GM23248 (cell line): ENCODE results near the gene HHIPL1. TPM values are rescaled to one million over a fixed set of nuclear protein-coding genes. Genes with fewer than 3 reads are reported as not detected.

ENCODE experiments used
- DNase-seq: peaks from one replicate; pipeline ENCODE4 v3.0.0-alpha.2; 2015
- H2AFZ ChIP-seq: fragments of 200-600 bp; sonication (generic); 2 replicates; pipeline ENCODE4 v1.6.1; 2016; ENCODE audit warnings: antibody characterized with exemption
- H3F3A ChIP-seq: fragments of 200-600 bp; sonication (generic); 2 replicates; pipeline ENCODE4 v1.6.1; 2016; ENCODE audit warnings: mild to moderate bottlenecking, antibody characterized with exemption, mixed run types; ENCODE audit not compliant: insufficient read depth
- H3K27ac ChIP-seq: fragments of 200-600 bp; sonication (generic); 2 replicates; pipeline ENCODE4 v1.5.1; 2016; ENCODE audit warnings: mild to moderate bottlenecking
- H3K27me3 ChIP-seq: fragments of 200-600 bp; sonication (generic); replicated peaks from 2 replicates; pipeline ENCODE4 v1.6.1; 2016; ENCODE audit warnings: mild to moderate bottlenecking; ENCODE audit not compliant: insufficient read depth
- H3K36me3 ChIP-seq: fragments of 200-600 bp; sonication (generic); 2 replicates; pipeline ENCODE4 v1.6.1; 2016; ENCODE audit warnings: low read depth, mild to moderate bottlenecking
- H3K4me1 ChIP-seq: fragments of 200-600 bp; sonication (generic); 2 replicates; pipeline ENCODE4 v1.6.1; 2016; ENCODE audit warnings: mild to moderate bottlenecking; ENCODE audit not compliant: insufficient read depth
- H3K4me2 ChIP-seq: fragments of 200-600 bp; sonication (generic); one replicate; pipeline ENCODE4 v1.6.1; 2016; ENCODE audit warnings: mild to moderate bottlenecking; ENCODE audit not compliant: unreplicated experiment
- H3K4me3 ChIP-seq: fragments of 200-600 bp; sonication (generic); 2 replicates; pipeline ENCODE4 v1.5.1; 2016; ENCODE audit warnings: mild to moderate bottlenecking
- H3K79me2 ChIP-seq: fragments of 200-600 bp; sonication (generic); 2 replicates; pipeline ENCODE4 v1.6.1; 2016; ENCODE audit warnings: mild to moderate bottlenecking; ENCODE audit not compliant: insufficient read depth
- H3K9ac ChIP-seq: fragments of 200-600 bp; sonication (generic); 2 replicates; pipeline ENCODE4 v1.6.1; 2016; ENCODE audit warnings: mild to moderate bottlenecking
- H3K9me2 ChIP-seq: fragments of 200-600 bp; sonication (generic); 2 replicates; pipeline ENCODE4 v1.6.1; 2016; ENCODE audit warnings: mixed run types, mild to moderate bottlenecking, moderate library complexity; ENCODE audit not compliant: insufficient read depth
- H3K9me3 ChIP-seq: fragments of 200-600 bp; sonication (generic); one replicate; pipeline ENCODE4 v1.6.1; 2017; ENCODE audit warnings: low read depth
- H4K20me1 ChIP-seq: fragments of 200-600 bp; sonication (generic); 2 replicates; pipeline ENCODE4 v1.6.0; 2016; ENCODE audit not compliant: insufficient read depth
- EZH2 ChIP-seq: fragments of 200-600 bp; sonication (generic); IDR thresholded peaks from 2 replicates; pipeline ENCODE4 v1.6.1; 2018; ENCODE audit warnings: antibody characterized with exemption, mild to moderate bottlenecking; ENCODE audit not compliant: insufficient read depth, poor library complexity, severe bottlenecking
- EZH2phosphoT487 ChIP-seq: fragments of 200-600 bp; sonication (generic); IDR thresholded peaks from 2 replicates; pipeline ENCODE4 v1.6.1; 2018; ENCODE audit warnings: antibody characterized with exemption, moderate library complexity, mild to moderate bottlenecking, low read depth; ENCODE audit not compliant: insufficient read depth
- WGBS, 2 experiments: methylation state at CpG; one replicate each; pipeline ENCODE4 v1.1.6; 2015 to 2017; ENCODE audit warnings: low lambda C conversion rate in 2 of 2, low coverage in 1 of 2; ENCODE audit errors: missing lambda C conversion rate in 2 of 2; 5-methylcytosine and 5-hydroxymethylcytosine counted together
- in situ Hi-C: fragments of 300-500 bp; cut with MboI; formaldehyde crosslinking; loops from 2 replicates; pipeline ENCODE4 v1.15.0; 2020
- polyA plus RNA-seq: library from polyadenylated mRNA; unstranded; fragments of >200 nt; fragmentation: Nextera tagmentation; extraction: Ambion mirVana; gene quantifications from 2 replicates; pipeline ENCODE4 v1.2.1, GENCODE V29; 2016
- total RNA-seq: library from RNA; depleted of rRNA; stranded (reverse); fragments of >200 nt; shearing (Covaris generic); gene quantifications from 2 replicates; pipeline ENCODE4 v1.2.3, GENCODE V29; 2014

HHIPL1 gene
- total and polyA plus RNA-seq, 2 experiments from 2014 or later: 6.5 to 11.3 TPM

GRCh38 chr14:99601361-99601831 is 43.5 kb upstream of the HHIPL1 start:
- H3K27me3 ChIP-seq: no peaks in the 10 kb centered on the region
- H2AFZ ChIP-seq: no peak overlapping the region
- peak overlapping the region; percentile 64 for H3K4me2 ChIP-seq
- WGBS, 2 experiments: 88 to 89% methylated on average over 8 of the region's 8 CpGs
- H3K9ac ChIP-seq: no peak overlapping the region
- H3K9me3 ChIP-seq: no peaks in the 10 kb centered on the region
- H3K36me3 ChIP-seq: no peaks in the 10 kb centered on the region
- no peak for DNase-seq
- H3F3A ChIP-seq: no peaks in the 10 kb centered on the region
- H3K27ac ChIP-seq: no peak overlapping the region
- TF ChIP-seq EZH2: no peak
- no peak for TF ChIP-seq EZH2phosphoT487
- H3K79me2 ChIP-seq: peaks cover 24% of the 10 kb centered on the region
- in situ Hi-C loops: no loop called here
- no peaks in the 10 kb centered on the region for H3K9me2 ChIP-seq
- H3K4me3 ChIP-seq: no peak overlapping the region; the same call in 1 of the 2 replicates
- H4K20me1 ChIP-seq: no peaks in the 10 kb centered on the region
- peaks cover 12% of the 10 kb centered on the region for H3K4me1 ChIP-seq

DNA sequence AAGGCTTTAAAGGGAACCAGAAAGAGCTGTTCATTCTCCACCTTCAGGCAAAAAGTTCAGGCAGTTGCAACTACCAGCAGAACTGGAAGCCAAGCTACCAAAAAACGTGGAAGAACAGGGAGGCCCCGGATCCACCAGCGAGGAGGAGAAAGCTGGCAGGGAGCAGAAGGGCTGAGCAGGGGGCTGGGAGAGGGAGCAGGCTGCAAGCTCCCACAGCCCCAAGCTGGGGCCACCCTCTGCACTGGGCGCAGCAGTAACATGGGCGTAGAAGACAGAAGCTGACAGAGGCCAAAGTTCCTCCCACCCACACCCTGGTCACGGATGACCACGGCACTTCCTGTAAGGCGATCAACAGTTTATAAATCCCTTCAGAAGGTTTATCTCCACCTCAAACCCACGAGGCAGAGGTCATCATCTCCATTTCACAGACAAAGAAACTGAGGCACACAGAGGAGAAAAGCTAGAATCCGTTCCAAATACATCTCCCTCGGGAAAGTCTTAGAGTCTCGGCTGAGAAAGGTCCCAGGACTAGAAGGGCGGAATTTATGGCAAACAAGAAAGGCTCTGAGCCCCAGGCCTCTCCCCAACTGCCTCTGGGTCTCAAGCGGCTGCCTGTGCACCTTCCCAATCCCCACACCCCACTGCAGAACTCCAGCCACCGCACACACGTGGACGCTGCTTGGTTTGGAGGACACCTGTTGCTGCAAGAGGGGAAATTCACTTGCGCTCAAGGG is 42.7 kb upstream of the HHIPL1 start:
- Histone ChIP-seq H3K27ac (no peak overlapping the region), H3K9me3 (no peaks in the 10 kb centered on the region), H3K4me3 (peak overlapping the region; percentile 57), H3K4me2 (peak overlapping the region; percentile 64), H3K27me3 (no peaks in the 10 kb centered on the region), H4K20me1 (no peaks in the 10 kb centered on the region), H3K9ac (no peak overlapping the region; the same call in 1 of the 2 replicates), H3F3A (no peaks in the 10 kb centered on the region), H3K9me2 (no peaks in the 10 kb centered on the region), H3K4me1 (peaks cover 12% of the 10 kb centered on the region), H2AFZ (no peak overlapping the region), H3K36me3 (no peaks in the 10 kb centered on the region), H3K79me2 (peaks cover 24% of the 10 kb centered on the region)
- WGBS, 2 experiments: 66 to 68% methylated on average over 18 of the region's 18 CpGs
- DNase-seq: peak; percentile 45
- in situ Hi-C loops: no loop called here
- no peak for TF ChIP-seq EZH2phosphoT487
- TF ChIP-seq EZH2: no peak

DNA sequence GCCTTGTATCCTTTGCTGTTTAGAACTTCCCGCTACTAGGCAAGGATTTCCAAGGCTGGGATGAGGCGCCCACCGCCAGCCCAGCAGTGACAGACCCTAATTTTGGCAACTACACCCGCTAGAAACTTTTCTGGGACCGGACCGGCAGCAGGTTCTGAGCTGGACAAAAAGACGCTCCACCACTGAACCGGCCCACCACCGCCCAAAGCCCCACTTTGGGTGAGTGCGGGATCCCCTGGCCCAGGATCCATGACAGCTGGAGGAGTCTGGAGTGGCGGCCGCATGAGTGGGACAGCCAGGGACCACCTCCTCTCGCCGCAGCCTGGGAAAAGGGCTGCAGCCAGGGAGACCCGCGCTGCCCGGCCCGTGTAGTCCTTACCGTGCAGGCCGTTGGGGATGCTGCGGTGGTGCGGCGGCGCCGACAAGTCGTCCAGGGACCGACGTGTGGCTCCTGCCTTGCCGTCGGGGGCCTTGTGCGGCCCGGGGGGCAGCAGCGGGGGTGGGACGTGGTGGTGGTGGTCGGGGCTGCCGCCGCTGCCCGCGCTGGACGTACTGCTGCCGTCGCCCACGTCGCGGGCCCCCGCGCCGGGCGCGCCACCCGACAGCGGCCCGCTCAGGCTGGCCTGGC is 42.0 kb upstream of the HHIPL1 start:
- TF ChIP-seq EZH2phosphoT487: no peak
- TF ChIP-seq EZH2: no peak
- peak overlapping the region; percentile 57 for H3K4me3 ChIP-seq

GRCh38 chr14:99603471-99604277 is 41.3 kb upstream of the HHIPL1 start, which contains the start of gene CCDC85C:
Gene CCDC85C (minus strand): TSS chr14:99604207. CDS start chr14:99603959, 248 bp downstream.
- peak; percentile 62 for DNase-seq
- no peaks in the 10 kb centered on the region for H3K27me3 ChIP-seq
- H4K20me1 ChIP-seq: no peaks in the 10 kb centered on the region
- in situ Hi-C loops: no loop called here
- no peaks in the 10 kb centered on the region for H3K9me3 ChIP-seq
- peaks cover 24% of the 10 kb centered on the region for H3K79me2 ChIP-seq
- H2AFZ ChIP-seq: peak within 1 kb of the TSS; percentile 87
- peak within 1 kb of the TSS; percentile 48 for H3K27ac ChIP-seq
- WGBS, 2 experiments: 7 to 10% methylated on average over 51 to 59 of the region's 128 CpGs
- no peaks in the 10 kb centered on the region for H3K9me2 ChIP-seq
- peak within 1 kb of the TSS; percentile 90 for H3K4me3 ChIP-seq
- no peaks in the 10 kb centered on the region for H3K36me3 ChIP-seq
- TF ChIP-seq EZH2: no peak
- TF ChIP-seq EZH2phosphoT487: no peak
- H3K4me1 ChIP-seq: peaks cover 12% of the 10 kb centered on the region
- H3K4me2 ChIP-seq: peak within 1 kb of the TSS; percentile 86
- no peaks in the 10 kb centered on the region for H3F3A ChIP-seq
- peak within 1 kb of the TSS; percentile 80 for H3K9ac ChIP-seq

More for the DNA sequence above, 42.0 kb upstream of the HHIPL1 start:
- Histone ChIP-seq H3K9ac (no peak overlapping the region), H3K4me1 (peaks cover 12% of the 10 kb centered on the region), H3K79me2 (peaks cover 24% of the 10 kb centered on the region), H3K36me3 (no peaks in the 10 kb centered on the region), H4K20me1 (no peaks in the 10 kb centered on the region), H3K27ac (no peak overlapping the region), H3K4me2 (peak overlapping the region; percentile 64), H3K9me2 (no peaks in the 10 kb centered on the region), H3F3A (no peaks in the 10 kb centered on the region), H2AFZ (no peak overlapping the region), H3K9me3 (no peaks in the 10 kb centered on the region), H3K27me3 (no peaks in the 10 kb centered on the region)
- no peak for DNase-seq
- in situ Hi-C loops: no loop called here
- WGBS, 2 experiments: 45 to 69% methylated on average over 27 to 41 of the region's 53 CpGs
